T-helper 1 cell (primary cell): ENCODE data around the gene PHLDB1.
"Not testable (repeated sequence)": the region's sequence is repeated elsewhere in the genome, so short reads cannot be mapped to it uniquely, and the experiment has no call there.

Source experiments
- DNase-seq, 5 donors: peaks; one replicate each; pipeline ENCODE4 v3.0.0-alpha.2; 2012 to 2020

Gene PHLDB1

GRCh38 chr11:118659953-118660680, 52.7 kb downstream of the PHLDB1 start:
- no peak for DNase-seq

- DNase-seq: no peak
Observed at GRCh38 chr11:118660681-118661424, 53.4 kb downstream of the PHLDB1 start.

GRCh38 chr11:118661425-118662301, 54.2 kb downstream of the PHLDB1 start:
- DNase-seq: no peak

- DNase-seq: no peak
Observed at GRCh38 chr11:118662401-118663271, 55.2 kb downstream of the PHLDB1 start.

GRCh38 chr11:118663381-118663780, 56.0 kb downstream of the PHLDB1 start:
- no peak for DNase-seq

DNA sequence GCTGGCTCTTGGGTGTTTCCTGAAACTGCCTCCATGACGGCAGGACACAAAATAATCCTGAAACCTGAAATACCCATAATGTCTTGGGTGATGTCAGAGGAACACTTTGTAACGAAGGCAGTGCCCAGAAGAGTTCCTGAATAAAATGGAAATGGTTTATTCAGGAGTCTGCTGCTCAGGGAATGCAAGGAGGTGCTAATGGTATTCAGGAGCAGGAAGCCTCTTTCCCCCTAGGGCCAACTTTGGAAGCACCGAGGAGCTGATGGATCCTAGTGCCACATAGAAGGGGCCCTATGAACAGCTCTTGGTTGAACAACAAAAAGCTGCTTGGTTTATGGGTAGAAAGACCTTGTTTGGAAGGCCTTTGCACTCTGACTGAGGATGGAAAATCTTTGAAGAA, 56.5 kb downstream of the PHLDB1 start:
- no peak for DNase-seq

GRCh38 chr11:118666371-118666770, 59.0 kb downstream of the PHLDB1 start:
- no peak for DNase-seq

DNA sequence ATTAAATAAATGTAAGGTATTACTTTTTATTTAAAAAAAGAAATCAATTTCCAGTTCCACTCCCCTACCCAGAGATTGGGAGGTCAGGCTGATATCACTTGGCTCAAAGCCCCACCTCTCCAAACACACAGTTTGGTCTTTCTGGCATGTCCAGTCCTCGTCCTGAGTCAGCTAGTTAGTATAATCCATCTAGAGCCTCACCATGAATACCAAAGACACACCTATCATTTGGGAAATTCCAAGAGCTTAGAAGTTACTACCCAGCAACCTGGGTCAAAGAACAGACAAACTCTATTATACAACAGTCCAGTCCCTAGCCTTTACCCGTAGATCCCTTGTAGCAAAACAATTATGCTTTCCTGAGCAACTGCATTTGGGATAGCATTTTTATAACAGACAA, 62.6 kb downstream of the PHLDB1 start:
- DNase-seq: no peak

- DNase-seq: no peak
Observed at GRCh38 chr11:118671254-118671653, 63.8 kb downstream of the PHLDB1 start.

- DNase-seq: no peak
Observed at GRCh38 chr11:118672846-118673245, 65.4 kb downstream of the PHLDB1 start.

- DNase-seq: no peak
Observed at GRCh38 chr11:118673361-118674081, 66.1 kb downstream of the PHLDB1 start.

DNA sequence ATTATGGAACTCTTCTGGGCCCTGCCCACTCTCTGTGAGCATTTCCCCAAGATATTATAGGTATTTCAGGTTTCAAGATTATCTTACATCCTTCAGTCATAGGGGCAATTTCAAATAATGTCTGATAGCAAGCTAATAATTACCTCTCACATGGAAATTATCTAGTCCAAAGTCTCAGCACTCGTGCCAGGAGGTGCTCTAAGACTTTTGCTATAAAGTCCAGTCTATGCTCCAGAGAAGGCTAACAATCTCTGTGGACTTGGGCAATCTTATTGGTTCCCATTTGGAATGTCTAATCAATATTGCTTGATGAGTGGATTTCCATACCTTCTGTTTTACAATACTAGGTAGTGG, 66.6 kb downstream of the PHLDB1 start:
- no peak for DNase-seq

GRCh38 chr11:118677977-118678376, 70.6 kb downstream of the PHLDB1 start:
- no peak for DNase-seq

DNA sequence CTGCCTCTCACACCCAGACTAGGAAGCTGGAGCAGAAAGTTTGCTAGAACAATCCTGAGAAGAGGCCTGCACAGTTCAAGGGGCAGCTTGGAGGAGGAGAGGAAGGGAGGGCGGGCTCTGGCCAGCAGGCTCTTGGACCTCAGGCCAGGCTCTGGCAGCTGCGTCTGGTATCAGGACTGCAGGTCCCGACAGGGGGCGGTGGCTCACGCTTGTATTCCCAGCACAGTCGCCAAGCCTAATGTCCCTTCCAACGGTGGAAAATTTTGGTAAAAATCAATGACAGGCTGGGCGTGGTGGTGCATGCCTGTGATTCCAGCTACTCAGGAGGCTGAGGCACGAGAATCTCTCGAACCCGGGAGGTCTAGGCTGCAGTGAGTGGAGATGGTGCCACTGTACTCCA, 71.5 kb downstream of the PHLDB1 start:
- not testable (repeated sequence) for DNase-seq

DNA sequence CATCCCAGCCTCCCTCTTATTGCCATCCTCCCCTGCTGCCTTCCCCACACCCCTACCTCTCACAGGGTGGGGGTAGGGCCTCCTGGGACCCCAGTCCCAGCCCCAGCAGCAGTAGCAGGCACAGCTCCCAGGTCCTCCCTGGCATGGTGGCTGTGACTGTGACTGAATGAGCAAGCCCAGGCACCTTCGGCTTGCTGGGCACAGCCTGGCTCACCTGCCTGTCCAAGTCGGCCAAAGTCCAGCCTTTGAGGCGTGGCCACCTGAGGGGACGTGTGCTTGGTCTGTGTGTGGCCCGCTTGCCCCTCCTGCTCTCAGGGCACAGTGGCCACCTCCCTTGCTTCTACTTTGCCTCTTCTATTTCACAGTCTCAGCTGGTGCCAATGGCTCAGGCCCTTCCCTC, 72.1 kb downstream of the PHLDB1 start, which contains the start of gene TREH:
TREH (minus strand) TSS at position 168 of the 400 bp plus-strand sequence; CDS start at position 145, 23 bp downstream.
- DNase-seq: no peak

DNA sequence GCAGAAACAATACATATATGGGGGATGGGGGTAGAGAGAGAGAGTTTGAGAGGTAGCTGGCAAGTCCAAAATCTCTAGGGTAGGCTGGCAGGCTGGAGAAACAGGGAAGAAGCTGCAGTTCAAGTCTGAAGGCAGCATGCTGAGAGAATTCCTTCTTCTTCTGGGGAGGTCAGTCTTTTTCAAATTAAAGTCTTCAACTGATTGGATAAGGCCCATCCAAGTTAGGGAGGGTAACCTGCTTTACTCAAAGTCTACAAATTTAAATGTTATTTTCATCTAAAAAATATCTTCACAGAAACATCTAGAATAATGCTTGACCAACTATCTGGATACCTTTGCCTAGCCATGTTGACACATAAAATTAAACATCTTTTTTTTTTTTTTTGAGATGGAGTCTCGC, 75.0 kb downstream of the PHLDB1 start:
- no peak for DNase-seq

- not testable (repeated sequence) for DNase-seq
Observed at GRCh38 chr11:118682939-118683338, 75.5 kb downstream of the PHLDB1 start.

GRCh38 chr11:118684187-118684586, 76.8 kb downstream of the PHLDB1 start:
- no peak for DNase-seq

GRCh38 chr11:118687906-118688305, 80.5 kb downstream of the PHLDB1 start:
- DNase-seq: no peak

GRCh38 chr11:118688339-118688738, 80.9 kb downstream of the PHLDB1 start:
- DNase-seq: not testable (repeated sequence)

- no peak for DNase-seq
Observed at GRCh38 chr11:118688851-118689502, 81.6 kb downstream of the PHLDB1 start.
